HAP-1 (cell line): ENCODE data around the gene HIF1A.
"Not testable (repeated sequence)": the region's sequence is repeated elsewhere in the genome, so short reads cannot be mapped to it uniquely, and the experiment has no call there.

Experiments used
- DNase-seq, 2 experiments: peaks; one replicate each; pipeline ENCODE4 v3.0.0-alpha.2; 2016 to 2020; ENCODE audit warnings: low spot score in 2 of 2
- H3K27me3 ChIP-seq: fragments of 250-450 bp; sonication (Bioruptor Pico); 2 replicates; pipeline ENCODE4 v1.5.1; 2020; ENCODE audit warnings: low read depth, mild to moderate bottlenecking, moderate library complexity
- H3K36me3 ChIP-seq: fragments of 250-450 bp; sonication (Bioruptor Pico); replicated peaks from 2 replicates; pipeline ENCODE4 v1.5.1; 2020; ENCODE audit warnings: mild to moderate bottlenecking
- H3K4me1 ChIP-seq: fragments of 250-450 bp; sonication (Bioruptor Pico); 2 replicates; pipeline ENCODE4 v1.5.1; 2020; ENCODE audit warnings: mild to moderate bottlenecking
- H3K4me3 ChIP-seq: fragments of 250-450 bp; sonication (Bioruptor Pico); 2 replicates; pipeline ENCODE4 v1.5.1; 2020; ENCODE audit warnings: mild to moderate bottlenecking, moderate library complexity
- H3K9me3 ChIP-seq: fragments of 250-450 bp; sonication (Bioruptor Pico); 2 replicates; pipeline ENCODE4 v1.5.1; 2020; ENCODE audit warnings: mild to moderate bottlenecking, moderate library complexity
- in situ Hi-C: fragments of 300-500 bp; cut with MboI; formaldehyde crosslinking; loops from 3 replicates; pipeline ENCODE4 v1.14.3; 2020; ENCODE audit warnings: low sequenced_read_pairs, inconsistent platforms, mixed read lengths

HIF1A gene

DNA sequence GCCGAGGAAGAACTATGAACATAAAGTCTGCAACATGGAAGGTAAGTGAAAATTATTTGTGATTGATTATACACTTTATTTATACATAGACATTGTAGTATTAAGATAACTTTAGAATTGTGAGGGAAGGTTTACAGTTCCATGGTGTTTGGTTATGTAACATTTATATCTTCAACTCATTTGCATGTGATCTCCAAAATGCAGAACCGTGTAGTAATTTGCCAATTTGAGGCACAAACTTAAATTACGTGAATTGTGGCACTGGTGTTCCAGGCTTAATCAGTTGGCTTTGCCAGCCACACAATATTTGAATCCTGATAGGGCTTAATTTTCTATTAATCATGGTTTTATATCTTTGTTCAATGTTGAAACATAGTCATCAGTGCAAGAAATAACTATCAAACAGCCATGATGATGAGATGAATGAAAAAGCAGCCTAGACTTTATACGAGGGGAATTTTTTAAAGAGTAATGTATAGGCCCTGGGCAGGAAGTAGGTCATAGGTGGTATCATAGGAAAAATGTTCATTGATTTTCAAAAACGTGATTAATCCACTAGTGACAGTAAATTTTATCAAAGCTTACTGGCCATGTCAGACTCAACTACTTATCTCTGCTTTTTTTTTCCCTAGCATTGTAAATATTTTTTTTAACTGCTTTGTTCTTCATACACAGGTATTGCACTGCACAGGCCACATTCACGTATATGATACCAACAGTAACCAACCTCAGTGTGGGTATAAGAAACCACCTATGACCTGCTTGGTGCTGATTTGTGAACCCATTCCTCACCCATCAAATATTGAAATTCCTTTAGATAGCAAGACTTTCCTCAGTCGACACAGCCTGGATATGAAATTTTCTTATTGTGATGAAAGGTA, 31.7 kb downstream of the HIF1A start:
- H3K9me3 ChIP-seq, result no peaks in the 10 kb centered on the region
- H3K4me3 ChIP-seq, result no peak overlapping the region
- in situ Hi-C loops, result no loop called here
- peaks cover 56% of the 10 kb centered on the region for H3K36me3 ChIP-seq
- DNase-seq, result no peak
- no peaks in the 10 kb centered on the region for H3K4me1 ChIP-seq
- H3K27me3 ChIP-seq, result no peaks in the 10 kb centered on the region

GRCh38 chr14:61730756-61731373, 35.6 kb downstream of the HIF1A start:
- DNase-seq, result no peak
- no peak overlapping the region for H3K4me3 ChIP-seq
- no peaks in the 10 kb centered on the region for H3K4me1 ChIP-seq
- peaks cover 79% of the 10 kb centered on the region for H3K36me3 ChIP-seq
- H3K27me3 ChIP-seq, result no peaks in the 10 kb centered on the region
- in situ Hi-C loops, result loop anchor here (10.0 kb wide), 1 partner anchor 276 kb away; no protein-coding TSS in a partner anchor
- no peaks in the 10 kb centered on the region for H3K9me3 ChIP-seq

GRCh38 chr14:61733972-61734371, 38.7 kb downstream of the HIF1A start:
- no peaks in the 10 kb centered on the region for H3K27me3 ChIP-seq
- H3K36me3 ChIP-seq, result peaks cover 77% of the 10 kb centered on the region
- in situ Hi-C loops, result loop anchor here (10.0 kb wide), 1 partner anchor 279 kb away; no protein-coding TSS in a partner anchor
- DNase-seq, result no peak
- no peaks in the 10 kb centered on the region for H3K9me3 ChIP-seq
- no peaks in the 10 kb centered on the region for H3K4me1 ChIP-seq
- no peak overlapping the region for H3K4me3 ChIP-seq

- Histone ChIP-seq H3K4me3 (no peak overlapping the region), H3K27me3 (no peaks in the 10 kb centered on the region), H3K9me3 (no peaks in the 10 kb centered on the region), H3K4me1 (no peaks in the 10 kb centered on the region), H3K36me3 (peaks cover 85% of the 10 kb centered on the region)
- DNase-seq, result no peak
- in situ Hi-C loops, result loop anchor here (10.0 kb wide), 1 partner anchor 282 kb away; no protein-coding TSS in a partner anchor
Measured at GRCh38 chr14:61736751-61737150, 41.4 kb downstream of the HIF1A start.

- Histone ChIP-seq H3K9me3 (no peaks in the 10 kb centered on the region), H3K4me1 (no peaks in the 10 kb centered on the region), H3K27me3 (no peaks in the 10 kb centered on the region), H3K4me3 (no peak overlapping the region), H3K36me3 (peaks cover 80% of the 10 kb centered on the region)
- DNase-seq, result no peak
- in situ Hi-C loops, result loop anchor here (10.0 kb wide), 1 partner anchor 283 kb away; no protein-coding TSS in a partner anchor
Measured at GRCh38 chr14:61737915-61738314, 42.6 kb downstream of the HIF1A start.

DNA sequence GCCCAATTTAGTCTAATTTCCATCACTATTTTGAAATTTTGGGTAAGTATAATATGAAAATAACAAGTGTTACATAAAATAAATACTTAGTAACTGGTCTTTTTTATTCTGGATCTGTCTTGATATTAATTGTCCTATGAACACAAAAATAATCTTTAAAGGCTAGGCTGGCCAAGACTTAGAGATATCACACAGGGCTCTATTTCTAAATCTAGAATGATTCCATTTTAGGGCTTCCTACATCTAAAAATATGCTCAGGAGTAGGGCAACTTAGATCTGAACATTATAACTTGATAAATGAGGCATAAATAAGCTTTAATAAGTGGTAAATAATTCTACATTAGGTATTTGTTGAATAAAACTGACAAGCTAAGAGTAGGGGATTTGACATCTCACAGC, 43.8 kb downstream of the HIF1A start:
- Histone ChIP-seq H3K27me3 (no peaks in the 10 kb centered on the region), H3K4me3 (no peak overlapping the region), H3K9me3 (no peaks in the 10 kb centered on the region), H3K36me3 (peaks cover 75% of the 10 kb centered on the region), H3K4me1 (no peaks in the 10 kb centered on the region)
- no peak for DNase-seq
- in situ Hi-C loops, result loop anchor here (10.0 kb wide), 1 partner anchor 284 kb away; no protein-coding TSS in a partner anchor

DNA sequence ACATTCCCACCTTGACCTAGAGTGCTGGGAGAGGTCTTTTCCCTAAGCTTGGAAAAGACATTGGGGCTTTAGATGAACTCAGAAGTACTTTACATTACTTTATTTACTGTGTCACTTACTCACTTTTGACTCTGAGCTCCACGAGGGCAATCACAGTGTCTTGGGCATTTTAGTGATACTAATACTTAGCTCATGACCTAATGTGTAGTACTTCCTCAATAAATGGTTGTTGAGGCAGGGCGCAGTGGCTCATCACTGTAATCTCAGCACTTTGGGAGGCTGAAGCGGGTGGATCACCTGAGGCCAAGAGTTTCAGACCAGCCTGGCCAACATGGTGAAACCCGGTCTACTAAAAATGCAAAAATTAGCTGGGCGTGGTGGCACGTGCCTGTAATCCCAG, 47.1 kb downstream of the HIF1A start:
- H3K4me1 ChIP-seq, result no peaks in the 10 kb centered on the region; the same call in 1 of the 2 replicates
- H3K9me3 ChIP-seq, result no peaks in the 10 kb centered on the region
- in situ Hi-C loops, result no loop called here
- peaks cover 63% of the 10 kb centered on the region for H3K36me3 ChIP-seq
- DNase-seq, result no peak
- H3K4me3 ChIP-seq, result no peak overlapping the region
- no peaks in the 10 kb centered on the region for H3K27me3 ChIP-seq

DNA sequence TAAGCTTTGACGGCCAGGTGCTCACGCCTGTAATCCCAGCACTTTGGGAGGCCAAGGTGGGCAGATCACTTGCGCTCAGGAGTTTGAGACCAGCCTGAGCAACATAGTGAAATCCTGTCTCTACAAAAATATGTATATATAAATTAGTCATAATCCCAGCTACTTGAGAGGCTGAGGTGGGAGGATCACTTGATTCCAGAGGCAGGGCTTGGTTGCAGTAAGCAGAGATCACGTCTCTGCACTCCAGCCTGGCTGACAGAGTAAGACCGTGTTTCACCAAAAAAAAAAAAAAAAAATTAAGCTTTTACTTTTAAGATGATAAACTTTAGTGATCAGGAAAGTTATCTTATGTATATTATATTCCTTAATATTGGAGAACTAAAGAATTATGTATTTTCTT, 48.9 kb downstream of the HIF1A start:
- peaks cover 58% of the 10 kb centered on the region for H3K36me3 ChIP-seq
- in situ Hi-C loops, result no loop called here

GRCh38 chr14:61746346-61746745, 51.0 kb downstream of the HIF1A start:
- in situ Hi-C loops, H3K27me3 ChIP-seq, H3K9me3 ChIP-seq, DNase-seq, H3K4me3 ChIP-seq: not testable (repeated sequence)
- H3K4me1 ChIP-seq, result peaks cover 11% of the 10 kb centered on the region
- H3K36me3 ChIP-seq, result peaks cover 42% of the 10 kb centered on the region

More for the DNA sequence above, 48.9 kb downstream of the HIF1A start:
- H3K27me3 ChIP-seq, result no peaks in the 10 kb centered on the region
- H3K9me3 ChIP-seq, result no peaks in the 10 kb centered on the region
- no peak overlapping the region for H3K4me3 ChIP-seq
- no peak for DNase-seq
- H3K4me1 ChIP-seq, result peaks cover under 1% of the 10 kb centered on the region; the same call in 1 of the 2 replicates

DNA sequence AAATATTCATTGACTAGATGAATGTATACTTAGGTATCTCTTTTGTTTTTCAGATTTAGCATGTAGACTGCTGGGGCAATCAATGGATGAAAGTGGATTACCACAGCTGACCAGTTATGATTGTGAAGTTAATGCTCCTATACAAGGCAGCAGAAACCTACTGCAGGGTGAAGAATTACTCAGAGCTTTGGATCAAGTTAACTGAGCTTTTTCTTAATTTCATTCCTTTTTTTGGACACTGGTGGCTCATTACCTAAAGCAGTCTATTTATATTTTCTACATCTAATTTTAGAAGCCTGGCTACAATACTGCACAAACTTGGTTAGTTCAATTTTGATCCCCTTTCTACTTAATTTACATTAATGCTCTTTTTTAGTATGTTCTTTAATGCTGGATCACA, 51.6 kb downstream of the HIF1A start:
- Histone ChIP-seq H3K36me3 (peaks cover 38% of the 10 kb centered on the region), H3K27me3 (no peaks in the 10 kb centered on the region), H3K9me3 (no peaks in the 10 kb centered on the region), H3K4me3 (no peak overlapping the region), H3K4me1 (peaks cover 11% of the 10 kb centered on the region)
- DNase-seq, result no peak
- in situ Hi-C loops, result no loop called here

GRCh38 chr14:61747342-61747741, 52.0 kb downstream of the HIF1A start:
- Histone ChIP-seq H3K27me3 (no peaks in the 10 kb centered on the region), H3K36me3 (peaks cover 34% of the 10 kb centered on the region), H3K4me1 (peaks cover 11% of the 10 kb centered on the region), H3K9me3 (no peaks in the 10 kb centered on the region), H3K4me3 (no peak overlapping the region)
- in situ Hi-C loops, result no loop called here
- DNase-seq, result no peak

DNA sequence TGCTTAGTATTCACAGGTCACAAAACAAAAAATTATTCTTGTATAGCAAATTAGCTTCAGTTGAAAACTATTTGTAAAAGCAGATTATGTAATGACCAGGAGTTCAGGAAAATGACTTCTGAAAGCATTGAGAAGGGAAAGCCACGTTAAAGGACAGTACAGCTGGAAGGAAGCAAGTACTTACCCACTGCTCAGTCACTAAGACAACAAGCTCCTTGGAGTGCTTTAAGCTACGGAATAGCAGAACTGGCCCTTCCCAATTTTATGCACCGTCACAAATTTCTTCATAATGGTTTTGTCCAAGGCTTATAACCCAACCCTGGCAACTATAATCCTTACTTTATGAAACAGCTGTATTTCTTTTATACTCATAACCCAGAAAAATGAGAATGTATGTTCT, 54.0 kb downstream of the HIF1A start:
- in situ Hi-C loops, result no loop called here
- peaks cover 11% of the 10 kb centered on the region for H3K4me1 ChIP-seq
- H3K4me3 ChIP-seq, result no peak overlapping the region
- H3K9me3 ChIP-seq, result no peaks in the 10 kb centered on the region
- H3K36me3 ChIP-seq, result peaks cover 26% of the 10 kb centered on the region
- no peaks in the 10 kb centered on the region for H3K27me3 ChIP-seq
- DNase-seq, result no peak

GRCh38 chr14:61749867-61750266, 54.6 kb downstream of the HIF1A start:
- peaks cover 26% of the 10 kb centered on the region for H3K36me3 ChIP-seq
- peaks cover 11% of the 10 kb centered on the region for H3K4me1 ChIP-seq
- peak in 1 of 2 experiments; percentile 14 for DNase-seq
- no peaks in the 10 kb centered on the region for H3K27me3 ChIP-seq
- H3K9me3 ChIP-seq, result no peaks in the 10 kb centered on the region
- H3K4me3 ChIP-seq, result no peak overlapping the region
- in situ Hi-C loops, result no loop called here
